Lung (tissue), 16 donors: ENCODE data around the gene PARD6B. TPM values are rescaled to one million over a fixed set of nuclear protein-coding genes. Genes with fewer than 3 reads are reported as not detected.

Experiments used
- ATAC-seq: fragments of 200-7000 bp; cut with Tn5 transposase; one replicate; pipeline ENCODE4 v1.9.1; 2020; ENCODE audit warnings: moderate number of reproducible peaks; ENCODE audit not compliant: insufficient read depth, low FRiP score
- DNase-seq, 3 donors: peaks; one replicate each; pipeline ENCODE4 v3.0.0-alpha.2; 2013 to 2017
- H3K27ac ChIP-seq, 2 donors: one replicate each; pipeline ENCODE4 v1.5.1; 2013; ENCODE audit warnings: mild to moderate bottlenecking in 2 of 2, moderate library complexity in 2 of 2, control low read depth in 1 of 2, inconsistent platforms in 1 of 2, low read depth in 1 of 2, low read length in 1 of 2
- H3K27me3 ChIP-seq, 3 donors: one replicate each; pipeline ENCODE4 v1.5.1; 2013; ENCODE audit warnings: low read length in 2 of 3; ENCODE audit not compliant: control insufficient read depth in 3 of 3, insufficient read depth in 3 of 3
- H3K36me3 ChIP-seq, 4 donors: one replicate each; pipeline ENCODE4 v1.5.1; 2013; ENCODE audit warnings: low read length in 4 of 4, mild to moderate bottlenecking in 1 of 4, moderate library complexity in 1 of 4; ENCODE audit not compliant: control insufficient read depth in 4 of 4, insufficient read depth in 4 of 4
- H3K4me1 ChIP-seq, 5 donors: one replicate each; pipeline ENCODE4 v1.5.1; 2013; ENCODE audit warnings: low read length in 5 of 5, mild to moderate bottlenecking in 2 of 5, moderate library complexity in 1 of 5; ENCODE audit not compliant: control insufficient read depth in 5 of 5, insufficient read depth in 5 of 5
- H3K4me3 ChIP-seq: one replicate; pipeline ENCODE4 v1.5.1; 2013; ENCODE audit warnings: mild to moderate bottlenecking, control low read depth, moderate library complexity
- H3K9ac ChIP-seq, 2 donors: one replicate each; pipeline ENCODE4 v1.5.1; 2013; ENCODE audit warnings: low read length in 2 of 2, control low read depth in 1 of 2; ENCODE audit not compliant: insufficient read depth in 1 of 2
- H3K9me3 ChIP-seq, 4 donors: one replicate each; pipeline ENCODE4 v1.5.1; 2013; ENCODE audit warnings: low read length in 3 of 4, mild to moderate bottlenecking in 1 of 4, moderate library complexity in 1 of 4; ENCODE audit not compliant: control insufficient read depth in 4 of 4, insufficient read depth in 3 of 4
- CTCF ChIP-seq: IDR thresholded peaks from 2 replicates; pipeline ENCODE4 v1.5.1; 2012; ENCODE audit warnings: mild to moderate bottlenecking; ENCODE audit errors: control extremely low read depth, extremely low read depth
- WGBS, 2 donors: extraction: QIAGEN DNeasy Blood & Tissue Kit; methylation state at CpG; one replicate each; pipeline ENCODE4 v1.1.7; 2013; 5-methylcytosine and 5-hydroxymethylcytosine counted together
- long read RNA-seq, 5 donors: transcript quantifications; one replicate each; lab custom pipeline, GENCODE V29; 2026
- polyA plus RNA-seq, 2 donors: library from polyadenylated mRNA; stranded (reverse); fragments of 200-250 nt; gene quantifications; one replicate each; pipeline ENCODE4 v1.2.1, GENCODE V29; 2013
- total RNA-seq, 2 donors: library from RNA; depleted of rRNA in 1 of 2; stranded (reverse); fragments of >200 nt in 1 of 2; gene quantifications; one replicate each; pipeline ENCODE4 v1.2.1, GENCODE V29; 2014 to 2021
- donor health status: control.
- donor health status: control.
- donor health status: Bipolar disorder and iron deficiency.
- donor health status: healthy.
- donor health status: DM: yes; HTN: yes; CAD: no.

PARD6B gene
- 10 to 100 TPM; 38.1 to 41.8 TPM for total RNA-seq
- 10 to 100 TPM in 1 of 2 donors, 1 to 10 TPM in 1; 2.0 to 13.4 TPM for polyA plus RNA-seq
- long read RNA-seq, donor 1, full-length matches to known transcripts: 3 of 12 reads
- long read RNA-seq, donor 1, partial matches to known transcripts: 9 of 12 reads
- long read RNA-seq, donor 1, other reads (novel, unspliced or antisense): 0 of 12 reads
- long read RNA-seq, donor 2, partial matches to known transcripts: 9 of 9 reads
- long read RNA-seq, donor 2, other reads (novel, unspliced or antisense): 0 of 9 reads
- long read RNA-seq, donor 3: 0 reads
- long read RNA-seq, donor 4: 0 reads
- long read RNA-seq, donor 5, full-length matches to known transcripts: 5 of 5 reads
- long read RNA-seq, donor 5, partial matches to known transcripts: 0 of 5 reads
- long read RNA-seq, donor 5, other reads (novel, unspliced or antisense): 0 of 5 reads

GRCh38 chr20:50731055-50731929 is at the start of gene PARD6B:
PARD6B (plus strand) TSS chr20:50731580; CDS start chr20:50731787, 207 bp downstream.
- peak within 1 kb of the TSS; percentile 90 for H3K4me3 ChIP-seq
- 0 to 1% methylated on average over 65 to 109 of the region's 114 CpGs for WGBS, 2 donors
- H3K36me3 ChIP-seq: no peaks in the 10 kb centered on the region
- ATAC-seq (peak; percentile 95), DNase-seq (peak; percentile 95 to 97 (median 97))
- peak within 1 kb of the TSS; percentile 86 to 89 for H3K27ac ChIP-seq
- peak within 1 kb of the TSS; percentile 55 to 59 for H3K9ac ChIP-seq
- no peak for TF ChIP-seq CTCF
- H3K9me3 ChIP-seq: no peaks in the 10 kb centered on the region
- peaks cover 0 to 14% (median 4%) of the 10 kb centered on the region in 5 donors for H3K4me1 ChIP-seq
- peaks cover 0 to 15% (median 7%) of the 10 kb centered on the region in 3 donors for H3K27me3 ChIP-seq

GRCh38 chr20:50682065-50682464 is 49.3 kb upstream of the PARD6B start:
- H3K27me3 ChIP-seq: no peaks in the 10 kb centered on the region
- no peak overlapping the region for H3K27ac ChIP-seq
- H3K4me3 ChIP-seq: no peak overlapping the region
- no peaks in the 10 kb centered on the region for H3K9me3 ChIP-seq
- H3K9ac ChIP-seq: no peak overlapping the region
- ATAC-seq (no peak), DNase-seq (no peak)
- no peak for TF ChIP-seq CTCF
- H3K36me3 ChIP-seq: no peaks in the 10 kb centered on the region
- WGBS, 2 donors: 83 to 85% methylated on average over 4 of the region's 4 CpGs
- peaks cover 0 to 5% (median 0%) of the 10 kb centered on the region in 5 donors for H3K4me1 ChIP-seq

GRCh38 chr20:50682947-50683530 is 48.3 kb upstream of the PARD6B start:
- ATAC-seq (no peak), DNase-seq (no peak)
- Histone ChIP-seq H3K4me1 (peaks cover 0 to 8% (median 0%) of the 10 kb centered on the region in 5 donors), H3K4me3 (no peak overlapping the region), H3K36me3 (no peaks in the 10 kb centered on the region), H3K9ac (no peak overlapping the region), H3K27me3 (no peaks in the 10 kb centered on the region), H3K27ac (no peak overlapping the region), H3K9me3 (no peaks in the 10 kb centered on the region)
- TF ChIP-seq CTCF: no peak
- 91 to 94% methylated on average over 8 of the region's 8 CpGs for WGBS, 2 donors
